GM21723 (cell line): ENCODE data around the gene CORO1C.

Experiments used
- ATAC-seq: cut with Tn5 transposase; IDR thresholded peaks from one replicate; pipeline ENCODE4 v1.9.1; 2021; ENCODE audit warnings: mild to moderate bottlenecking, moderate library complexity; ENCODE audit not compliant: unreplicated experiment

Gene CORO1C

GRCh38 chr12:108605690-108606406, 125.5 kb downstream of the CORO1C start:
- ATAC-seq = no peak

- ATAC-seq = no peak
Measured at GRCh38 chr12:108605000-108605689, 126.2 kb downstream of the CORO1C start.

- no peak for ATAC-seq
Measured at GRCh38 chr12:108604208-108604941, 126.9 kb downstream of the CORO1C start.

GRCh38 chr12:108603743-108604142, 127.6 kb downstream of the CORO1C start:
- ATAC-seq = no peak

DNA sequence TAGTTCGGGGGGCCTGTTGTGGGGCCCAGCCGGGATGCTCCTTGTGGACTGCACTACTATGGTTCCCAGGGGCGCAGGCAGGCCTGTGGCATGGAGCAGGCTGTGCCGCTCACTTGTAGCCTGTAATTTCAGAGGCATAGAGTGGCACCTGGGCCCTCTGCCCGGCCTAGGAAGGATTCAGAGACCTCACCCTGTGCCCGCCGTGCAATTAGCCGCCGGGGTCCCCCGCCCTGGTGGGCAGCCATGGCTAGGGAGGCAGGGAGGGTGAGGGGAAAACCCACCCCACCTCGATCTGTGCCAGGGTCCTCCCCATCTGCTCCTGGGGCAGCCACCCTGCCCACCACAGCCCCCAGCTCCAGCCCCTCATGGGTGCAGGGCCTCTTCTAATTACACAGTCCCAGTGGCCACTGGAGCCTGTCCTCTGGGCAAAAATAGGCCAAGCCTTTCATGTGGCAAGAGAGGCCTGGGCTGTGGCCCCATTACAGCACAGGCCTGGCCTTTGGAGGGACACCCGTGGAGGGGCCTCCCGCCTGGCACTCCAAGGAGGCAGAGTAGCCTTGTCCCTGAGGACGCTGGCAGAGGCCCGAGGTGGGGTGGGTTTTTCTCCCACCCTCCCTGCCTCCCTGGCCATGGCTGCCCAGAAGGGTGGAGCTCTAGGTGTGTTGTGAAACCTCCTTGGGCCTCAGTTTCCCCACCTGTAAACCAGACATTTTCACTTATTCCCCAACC, 128.2 kb downstream of the CORO1C start:
- ATAC-seq = no peak

GRCh38 chr12:108602209-108602705, 129.1 kb downstream of the CORO1C start:
- ATAC-seq = no peak

DNA sequence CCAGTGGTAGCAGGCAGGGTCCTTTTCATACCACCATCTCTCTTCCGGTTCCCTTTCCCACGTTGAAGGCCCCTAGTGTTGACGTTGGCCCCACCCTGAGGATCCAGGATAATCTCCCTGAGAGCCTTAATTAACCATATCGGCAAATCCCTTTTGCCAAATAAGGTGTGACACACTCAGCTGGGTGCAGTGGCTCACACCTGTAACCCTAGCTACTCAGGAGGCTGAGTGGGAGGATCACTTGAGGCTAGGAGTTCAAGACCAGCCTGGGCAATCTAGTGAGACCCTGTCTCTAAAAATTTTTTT, 130.7 kb downstream of the CORO1C start:
- ATAC-seq = no peak

- no peak for ATAC-seq
Measured at GRCh38 chr12:108599948-108600701, 131.2 kb downstream of the CORO1C start.

DNA sequence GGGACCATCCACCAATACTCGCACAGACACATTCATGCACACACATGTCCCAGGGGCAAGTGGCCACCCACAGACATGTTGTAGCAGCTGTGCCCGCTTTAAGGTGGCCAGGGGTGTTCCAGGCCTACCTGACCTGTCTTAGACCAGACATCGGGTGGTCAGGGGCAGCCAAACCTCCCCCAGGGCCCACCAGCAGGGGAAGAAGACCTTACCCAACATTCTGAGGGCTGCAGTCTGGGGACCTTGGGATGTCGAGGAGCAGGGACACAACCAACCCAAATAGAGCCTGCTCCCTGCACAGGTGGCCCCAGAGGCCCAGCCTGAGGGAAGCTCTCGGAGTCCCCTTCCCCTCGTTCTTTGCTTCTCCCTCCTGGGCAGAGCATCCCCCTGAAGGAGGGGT, 131.8 kb downstream of the CORO1C start:
- ATAC-seq = no peak

- no peak for ATAC-seq
Measured at GRCh38 chr12:108598553-108599250, 132.6 kb downstream of the CORO1C start.

- ATAC-seq = no peak
Measured at GRCh38 chr12:108597559-108598471, 133.5 kb downstream of the CORO1C start, which contains the start of gene TMEM119. TSS of gene TMEM119 (minus strand) at chr12:108598084. CDS start at chr12:108592383, 5,701 bp downstream.

DNA sequence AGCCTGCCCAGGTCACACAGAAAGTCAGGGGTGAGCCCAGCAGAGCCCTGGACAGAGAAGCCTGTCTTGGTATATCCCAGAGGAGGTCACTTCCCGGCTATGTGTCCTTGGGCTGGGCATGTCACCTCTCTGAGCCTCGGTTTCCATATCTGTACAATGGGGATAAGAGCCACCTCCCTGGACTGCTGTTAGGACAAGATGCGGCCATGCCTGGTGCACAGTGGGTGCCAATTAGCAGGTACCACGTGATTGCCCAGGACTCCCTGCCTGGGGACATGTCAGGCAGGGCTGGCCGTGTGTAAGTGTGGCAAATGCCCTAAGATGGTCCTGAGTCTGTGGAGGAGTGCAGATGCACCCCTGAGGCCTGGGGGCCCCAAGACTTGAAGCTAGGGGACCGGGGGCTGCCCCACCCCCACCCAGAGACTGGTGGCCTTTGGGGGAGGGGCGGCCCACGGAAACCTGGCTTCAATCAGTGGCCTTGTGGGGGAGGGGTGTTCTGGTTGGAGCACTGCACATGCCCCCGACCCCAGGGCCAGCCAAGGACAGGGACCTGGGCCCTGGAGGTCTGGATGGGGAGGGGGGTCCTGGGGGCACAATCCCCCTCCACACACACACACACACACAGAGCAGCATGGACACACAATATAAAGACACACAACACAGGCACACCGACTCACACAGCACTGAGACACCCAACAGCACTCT, 134.3 kb downstream of the CORO1C start:
- ATAC-seq = no peak

- ATAC-seq = no peak
Measured at GRCh38 chr12:108595711-108596647, 135.3 kb downstream of the CORO1C start.
